ENCODE results near the gene SF3A2.

GRCh38 chr19:2213799-2214198 lies 22.8 kb upstream of the SF3A2 start:
- TF ChIP-seq, protein P1, sequence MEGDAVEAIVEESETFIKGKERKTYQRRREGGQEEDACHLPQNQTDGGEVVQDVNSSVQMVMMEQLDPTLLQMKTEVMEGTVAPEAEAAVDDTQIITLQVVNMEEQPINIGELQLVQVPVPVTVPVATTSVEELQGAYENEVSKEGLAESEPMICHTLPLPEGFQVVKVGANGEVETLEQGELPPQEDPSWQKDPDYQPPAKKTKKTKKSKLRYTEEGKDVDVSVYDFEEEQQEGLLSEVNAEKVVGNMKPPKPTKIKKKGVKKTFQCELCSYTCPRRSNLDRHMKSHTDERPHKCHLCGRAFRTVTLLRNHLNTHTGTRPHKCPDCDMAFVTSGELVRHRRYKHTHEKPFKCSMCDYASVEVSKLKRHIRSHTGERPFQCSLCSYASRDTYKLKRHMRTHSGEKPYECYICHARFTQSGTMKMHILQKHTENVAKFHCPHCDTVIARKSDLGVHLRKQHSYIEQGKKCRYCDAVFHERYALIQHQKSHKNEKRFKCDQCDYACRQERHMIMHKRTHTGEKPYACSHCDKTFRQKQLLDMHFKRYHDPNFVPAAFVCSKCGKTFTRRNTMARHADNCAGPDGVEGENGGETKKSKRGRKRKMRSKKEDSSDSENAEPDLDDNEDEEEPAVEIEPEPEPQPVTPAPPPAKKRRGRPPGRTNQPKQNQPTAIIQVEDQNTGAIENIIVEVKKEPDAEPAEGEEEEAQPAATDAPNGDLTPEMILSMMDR (conservative IDR thresholded peaks at IDR 0.05; ENCODE audit: low read depth in 2 of 2), result no peak; a peak in 1 of 4 replicates
- no peak for TF ChIP-seq EZH2 (IDR thresholded peaks at IDR 0.05; ENCODE audit: low read depth, unreplicated experiment)
- TF ChIP-seq EZH2phosphoT487 (IDR thresholded peaks at IDR 0.05; ENCODE audit: unreplicated experiment), result no peak
- no peak for TF ChIP-seq ZNF114 (CRISPR knock-in tag; IDR thresholded peaks at IDR 0.05)
- TF ChIP-seq POLR2AphosphoS5 (IDR thresholded peaks at IDR 0.05; ENCODE audit: low read depth), result no peak
- TF ChIP-seq CREB1 (CRISPR knock-in tag; IDR thresholded peaks at IDR 0.05; ENCODE audit: low read depth), result no peak
- no peak for TF ChIP-seq STAT1 (IDR thresholded peaks at IDR 0.05; ENCODE audit: unreplicated experiment)
- TF ChIP-seq, protein P2, sequence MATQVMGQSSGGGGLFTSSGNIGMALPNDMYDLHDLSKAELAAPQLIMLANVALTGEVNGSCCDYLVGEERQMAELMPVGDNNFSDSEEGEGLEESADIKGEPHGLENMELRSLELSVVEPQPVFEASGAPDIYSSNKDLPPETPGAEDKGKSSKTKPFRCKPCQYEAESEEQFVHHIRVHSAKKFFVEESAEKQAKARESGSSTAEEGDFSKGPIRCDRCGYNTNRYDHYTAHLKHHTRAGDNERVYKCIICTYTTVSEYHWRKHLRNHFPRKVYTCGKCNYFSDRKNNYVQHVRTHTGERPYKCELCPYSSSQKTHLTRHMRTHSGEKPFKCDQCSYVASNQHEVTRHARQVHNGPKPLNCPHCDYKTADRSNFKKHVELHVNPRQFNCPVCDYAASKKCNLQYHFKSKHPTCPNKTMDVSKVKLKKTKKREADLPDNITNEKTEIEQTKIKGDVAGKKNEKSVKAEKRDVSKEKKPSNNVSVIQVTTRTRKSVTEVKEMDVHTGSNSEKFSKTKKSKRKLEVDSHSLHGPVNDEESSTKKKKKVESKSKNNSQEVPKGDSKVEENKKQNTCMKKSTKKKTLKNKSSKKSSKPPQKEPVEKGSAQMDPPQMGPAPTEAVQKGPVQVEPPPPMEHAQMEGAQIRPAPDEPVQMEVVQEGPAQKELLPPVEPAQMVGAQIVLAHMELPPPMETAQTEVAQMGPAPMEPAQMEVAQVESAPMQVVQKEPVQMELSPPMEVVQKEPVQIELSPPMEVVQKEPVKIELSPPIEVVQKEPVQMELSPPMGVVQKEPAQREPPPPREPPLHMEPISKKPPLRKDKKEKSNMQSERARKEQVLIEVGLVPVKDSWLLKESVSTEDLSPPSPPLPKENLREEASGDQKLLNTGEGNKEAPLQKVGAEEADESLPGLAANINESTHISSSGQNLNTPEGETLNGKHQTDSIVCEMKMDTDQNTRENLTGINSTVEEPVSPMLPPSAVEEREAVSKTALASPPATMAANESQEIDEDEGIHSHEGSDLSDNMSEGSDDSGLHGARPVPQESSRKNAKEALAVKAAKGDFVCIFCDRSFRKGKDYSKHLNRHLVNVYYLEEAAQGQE (IDR thresholded peaks at IDR 0.05; ENCODE audit: unreplicated experiment), result no peak
- no peak for TF ChIP-seq ETS1 (IDR thresholded peaks at IDR 0.05)
- TF ChIP-seq JUNB (IDR thresholded peaks at IDR 0.05; ENCODE audit: unreplicated experiment), result no peak
- no peak for TF ChIP-seq ZNF331 (CRISPR knock-in tag; IDR thresholded peaks at IDR 0.05; ENCODE audit: low read depth)

Data from GM23338 (cell line).